Tongue (tissue), 2 donors: ENCODE data around the gene OXSM. TPM values are rescaled to one million over a fixed set of nuclear protein-coding genes. Genes with fewer than 3 reads are reported as not detected.
A peak's percentile ranks its signal among the peaks of the same experiment; 100 is the strongest.

ENCODE experiments used
- DNase-seq: peaks from one replicate; pipeline ENCODE4 v3.0.0-alpha.2; 2015
- total RNA-seq: library from RNA; depleted of rRNA; stranded (reverse); fragments of >200 nt; gene quantifications from one replicate; pipeline ENCODE4 v1.2.3, GENCODE V29; 2014

OXSM gene
- total RNA-seq, 1 donor from 2014 or later = 11.2 TPM

DNA sequence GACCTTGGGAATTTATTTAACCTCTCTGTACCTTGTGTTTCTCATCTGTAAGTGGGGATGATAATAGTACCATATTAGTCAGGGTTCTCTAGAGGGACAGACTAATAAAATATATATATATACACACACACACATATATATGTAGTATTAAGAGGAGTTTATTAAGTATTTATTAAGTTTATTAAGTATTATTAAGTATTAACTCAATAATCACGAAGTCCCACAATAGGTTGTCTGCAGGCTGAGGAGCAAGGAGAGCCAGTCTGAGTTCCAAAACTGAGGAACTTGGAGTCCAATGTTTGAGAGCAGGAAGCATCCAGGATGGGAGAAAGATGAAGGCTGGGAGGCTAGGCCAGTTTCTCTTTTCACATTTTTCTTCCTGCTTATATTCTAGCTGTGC is 14.8 kb downstream of the OXSM start:
- DNase-seq = no peak

- DNase-seq = no peak
Measured at GRCh38 chr3:25812644-25813043, 22.8 kb downstream of the OXSM start.

DNA sequence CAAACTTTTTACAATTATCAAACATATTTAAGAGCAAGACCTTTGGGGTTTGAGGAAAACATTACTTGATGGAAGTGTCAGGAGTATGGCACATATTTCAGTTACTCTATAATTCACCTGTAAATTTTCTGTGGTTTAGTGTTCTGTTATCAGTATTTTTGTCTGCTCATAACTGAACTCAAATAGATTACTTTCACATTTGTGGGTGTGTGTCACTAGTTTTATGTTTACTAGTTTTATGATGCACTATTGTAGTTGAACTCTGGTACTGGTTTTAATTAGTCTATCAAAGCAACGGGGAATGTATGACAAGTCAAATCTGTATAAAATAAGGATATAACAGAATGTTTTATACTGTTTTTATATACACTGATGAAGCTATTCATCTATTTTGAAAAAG is 27.2 kb downstream of the OXSM start:
- no peak for DNase-seq

GRCh38 chr3:25817638-25818037 is 27.7 kb downstream of the OXSM start:
- DNase-seq = no peak

DNA sequence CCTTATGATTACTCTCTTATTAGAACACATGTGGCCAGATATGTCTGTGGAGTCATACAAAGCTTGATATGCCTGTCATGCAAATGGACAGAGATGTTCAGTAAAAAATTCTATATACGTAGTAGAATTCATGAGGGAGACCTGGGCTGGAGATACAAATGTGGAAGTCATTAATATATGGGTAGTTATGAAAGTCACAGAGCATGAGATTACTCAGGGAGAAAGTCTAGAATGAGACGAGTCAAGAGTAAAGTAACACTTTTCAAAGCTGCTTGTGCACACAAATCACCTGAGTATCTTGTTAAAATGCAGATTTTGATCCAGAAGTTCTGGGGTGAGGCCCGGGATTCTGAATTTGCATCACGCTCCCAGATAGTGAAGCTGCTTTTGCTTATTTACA is 28.4 kb downstream of the OXSM start:
- DNase-seq = no peak

DNA sequence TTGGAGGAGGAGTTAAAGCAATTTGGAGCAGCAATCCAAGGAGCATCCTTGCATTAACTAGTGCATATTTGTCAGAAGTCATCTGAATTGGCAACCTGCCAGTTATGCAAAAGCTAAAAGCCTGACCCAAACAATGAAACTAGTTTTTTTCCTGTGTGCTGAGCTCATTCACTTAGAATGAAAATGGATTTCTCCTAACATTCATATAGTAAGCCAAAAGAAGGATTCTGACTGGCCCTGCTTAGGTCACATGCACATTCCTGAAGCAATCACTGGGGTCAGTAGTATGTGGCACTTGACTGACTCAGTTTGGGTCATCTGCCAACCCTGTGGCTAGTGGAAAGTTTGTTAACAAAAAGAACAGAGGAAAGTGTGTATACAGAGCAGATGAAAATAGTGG is 30.5 kb downstream of the OXSM start:
- DNase-seq = peak; percentile 48

GRCh38 chr3:25820816-25821486 is 31.1 kb downstream of the OXSM start:
- DNase-seq = no peak

DNA sequence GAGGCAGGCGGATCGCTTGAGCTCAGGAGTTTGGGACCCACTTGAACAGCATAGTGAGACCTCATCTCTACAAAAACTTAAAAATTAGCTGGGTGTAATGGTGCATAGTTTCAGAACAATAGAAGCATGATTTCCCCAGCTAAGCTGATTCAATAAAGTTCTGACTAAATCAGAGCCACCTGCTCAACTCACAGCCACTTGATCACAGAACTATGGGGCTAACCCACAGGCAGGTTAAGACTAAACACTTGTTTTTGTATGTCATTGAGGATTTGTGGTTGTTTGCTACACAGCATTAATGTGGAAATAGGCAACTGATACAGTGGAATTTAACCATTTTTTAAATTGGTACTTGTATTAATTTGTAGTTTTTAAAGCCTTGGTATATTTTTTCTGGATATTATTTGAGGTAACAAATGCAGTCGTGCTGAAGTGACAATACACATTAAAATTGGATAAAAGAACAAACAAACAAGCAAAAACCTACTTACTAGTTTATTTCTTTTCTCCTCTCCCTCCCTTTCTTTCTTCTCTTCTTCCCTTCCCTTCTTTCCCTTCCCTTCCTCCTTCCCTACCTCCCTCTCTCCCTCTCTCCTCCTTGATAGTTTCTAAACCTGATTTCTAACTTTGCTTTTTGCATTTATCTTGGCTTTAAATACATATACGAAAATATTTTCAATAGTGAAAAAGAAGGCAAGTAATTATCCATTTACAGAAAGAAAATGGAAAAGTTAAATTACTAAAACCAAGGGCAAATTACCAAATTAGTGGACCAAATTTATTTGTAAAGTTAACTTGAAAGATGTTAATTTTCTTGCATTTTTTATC is 32.1 kb downstream of the OXSM start:
- DNase-seq = no peak

DNA sequence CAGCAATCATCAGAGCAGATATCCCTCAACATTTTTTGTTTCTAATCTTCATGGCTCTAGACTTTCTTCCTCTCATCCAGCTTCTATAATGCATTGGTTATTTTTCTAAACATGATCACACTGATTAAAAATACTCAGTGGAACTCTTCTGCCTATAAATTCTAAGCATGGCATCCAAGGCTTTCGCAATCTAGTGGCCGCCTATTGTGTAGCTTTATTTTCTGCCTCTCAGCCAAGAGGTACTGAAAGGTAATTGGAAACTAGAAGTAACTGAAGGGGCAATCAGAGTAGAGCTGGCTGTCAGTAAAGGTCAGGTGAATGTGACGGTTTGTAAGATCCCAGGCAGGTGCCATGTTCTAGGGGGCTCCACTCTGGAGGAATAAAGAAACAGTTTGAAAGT is 33.4 kb downstream of the OXSM start:
- DNase-seq = no peak

DNA sequence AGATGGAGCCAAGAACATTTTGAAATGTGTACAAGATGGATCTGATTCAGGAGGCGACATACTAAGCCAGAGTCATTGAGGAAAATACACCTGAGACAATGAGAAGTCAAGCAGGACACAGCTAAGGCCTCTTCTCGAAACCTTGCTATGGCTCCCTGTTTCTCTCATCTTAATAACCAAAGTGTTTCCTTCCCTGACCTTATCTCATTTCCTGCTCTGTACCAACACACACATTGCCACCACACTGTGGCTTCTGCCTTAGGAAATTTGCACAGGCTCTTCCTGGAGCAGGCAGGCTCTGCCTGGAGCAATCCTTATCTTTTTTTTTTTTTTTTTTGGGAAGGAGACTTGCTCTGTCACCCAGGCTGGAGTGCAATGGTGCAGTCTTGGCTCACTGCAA is 36.6 kb downstream of the OXSM start:
- no peak for DNase-seq

DNA sequence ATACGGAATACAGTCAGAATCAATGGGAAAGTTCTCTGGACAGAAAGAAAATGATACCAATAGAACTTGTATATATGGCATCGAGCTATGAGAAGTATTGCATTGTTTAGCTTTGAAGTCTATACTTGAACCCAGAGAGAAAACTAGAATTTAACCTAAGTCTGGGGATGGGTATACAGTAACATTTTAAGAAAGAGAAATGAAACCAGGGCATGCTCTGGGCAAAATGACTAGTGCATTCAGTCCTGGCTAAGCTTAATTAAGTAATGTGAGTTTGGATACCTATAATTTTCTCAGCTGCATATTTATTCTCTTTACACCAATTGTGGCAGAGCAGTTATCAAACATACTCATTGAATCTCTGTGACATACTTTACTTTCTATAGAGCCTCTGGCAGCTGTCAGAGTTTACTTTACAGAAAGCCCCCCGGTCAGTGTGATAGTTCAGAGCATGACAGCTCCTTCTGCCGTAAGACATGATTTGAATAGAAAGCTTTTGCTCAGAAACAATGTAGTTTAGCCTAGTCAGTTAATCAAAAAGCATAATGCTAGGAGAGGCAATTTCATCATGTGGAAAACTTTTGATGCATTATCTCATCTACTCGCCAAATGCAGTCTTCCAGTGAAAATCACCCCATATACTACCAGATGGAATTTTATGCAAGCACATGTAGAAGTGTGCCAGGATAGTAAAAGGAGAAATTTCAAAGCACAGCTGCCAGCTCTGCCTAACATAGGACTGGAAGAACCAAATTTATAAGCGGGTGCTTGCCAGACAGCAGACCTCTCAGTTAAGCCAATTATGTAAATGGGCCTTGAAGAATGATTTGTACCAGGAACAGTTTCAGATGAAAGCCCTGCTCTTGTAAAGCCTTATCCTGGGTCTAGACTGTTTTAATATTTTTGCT is 40.7 kb downstream of the OXSM start:
- DNase-seq = peak; percentile 69

GRCh38 chr3:25831578-25831977 is 41.7 kb downstream of the OXSM start:
- peak; percentile 37 for DNase-seq

DNA sequence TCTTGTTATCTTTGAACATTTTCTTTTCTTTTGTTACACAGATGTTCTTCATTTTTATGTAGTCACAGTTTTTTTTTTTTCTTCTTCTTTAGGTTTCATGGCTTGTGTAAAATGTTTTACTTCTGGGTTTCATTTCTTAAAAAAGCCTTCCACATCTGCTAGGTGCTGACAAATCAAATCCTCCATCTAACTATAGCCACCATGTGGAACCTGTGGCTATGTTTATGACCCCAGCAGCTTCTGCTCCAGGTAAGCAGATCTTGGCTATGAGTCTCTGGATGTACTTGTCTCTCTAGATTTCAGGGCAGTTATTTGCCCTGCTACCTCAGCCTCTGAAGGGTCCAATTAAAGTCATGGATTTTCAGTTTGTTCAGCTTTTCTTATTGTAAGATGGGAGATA is 44.5 kb downstream of the OXSM start:
- DNase-seq = no peak

GRCh38 chr3:25836579-25836978 is 46.7 kb downstream of the OXSM start:
- no peak for DNase-seq

DNA sequence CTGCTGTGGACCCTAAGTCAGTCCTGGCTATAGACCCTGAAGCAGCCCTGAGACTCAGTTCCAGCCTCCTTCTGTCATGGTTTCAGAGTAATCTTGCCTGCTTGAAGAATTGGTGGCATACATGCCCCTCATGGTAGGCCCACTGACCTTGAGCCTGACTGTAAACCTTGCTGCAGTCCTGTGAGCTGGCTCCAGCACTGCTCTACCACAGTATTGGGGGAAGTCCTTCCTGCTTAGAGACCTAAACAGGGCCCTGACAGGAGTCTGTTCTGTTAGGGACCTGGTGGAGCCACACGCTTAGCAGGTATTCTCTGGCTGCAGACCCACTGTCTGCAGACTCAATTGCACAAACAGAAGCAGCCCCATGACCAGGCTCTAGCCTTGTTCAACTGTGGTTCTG is 47.1 kb downstream of the OXSM start:
- DNase-seq = no peak

DNA sequence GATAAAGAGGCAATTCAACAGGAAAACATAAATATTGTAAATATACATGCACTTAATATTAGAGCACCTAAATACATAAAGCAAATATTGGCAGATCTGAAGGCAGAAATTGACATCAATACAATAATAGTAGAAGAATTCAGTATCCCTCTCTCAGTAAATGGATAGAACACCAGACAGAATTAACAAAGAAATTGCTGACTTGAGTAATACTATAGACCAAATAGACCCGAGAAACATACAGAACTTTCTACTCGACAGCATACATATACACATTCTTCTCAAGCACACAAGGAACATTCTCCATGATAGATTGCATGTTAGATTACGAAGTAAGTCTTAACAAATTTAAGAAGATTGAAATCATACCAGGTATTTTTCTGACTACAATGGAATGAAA is 50.2 kb downstream of the OXSM start:
- no peak for DNase-seq

GRCh38 chr3:25843332-25843731 is 53.4 kb downstream of the OXSM start:
- peak; percentile 61 for DNase-seq

Other genes starting within 250 kb of the OXSM start
- gene TOP2B, start 125.2 kb upstream of the OXSM start, total RNA-seq = 169 TPM
- gene NGLY1, start 6.6 kb upstream of the OXSM start, total RNA-seq = 58.2 TPM